Coronary artery (tissue), 2 donors: ENCODE data around the gene SCAF11.
"Not testable (repeated sequence)": the region's sequence is repeated elsewhere in the genome, so short reads cannot be mapped to it uniquely, and the experiment has no call there.

Experiments used
- DNase-seq: peaks from one replicate; pipeline ENCODE4 v3.0.0-alpha.2; 2017; ENCODE audit warnings: low spot score
- H3K27ac ChIP-seq, 2 donors: fragments of 200-600 bp; sonication (generic); one replicate each; pipeline ENCODE4 v1.5.1; 2016 to 2019
- H3K4me3 ChIP-seq: fragments of 200-600 bp; sonication (generic); 2 replicates; pipeline ENCODE4 v1.5.1; 2016; ENCODE audit warnings: mild to moderate bottlenecking, moderate library complexity
- CTCF ChIP-seq: fragments of 200-600 bp; sonication (generic); IDR thresholded peaks from one replicate; pipeline ENCODE4 v1.5.1; 2019; ENCODE audit warnings: antibody characterized with exemption

SCAF11 gene

GRCh38 chr12:46005151-46005797, 14.9 kb upstream of the SCAF11 start:
- DNase-seq: no peak
- H3K27ac ChIP-seq: no peak overlapping the region
- TF ChIP-seq CTCF: no peak
- H3K4me3 ChIP-seq: no peak overlapping the region

GRCh38 chr12:46004715-46005114, 14.3 kb upstream of the SCAF11 start:
- H3K4me3 ChIP-seq: no peak overlapping the region
- TF ChIP-seq CTCF: no peak
- H3K27ac ChIP-seq: no peak overlapping the region
- DNase-seq: no peak

GRCh38 chr12:46000076-46000475, 9.7 kb upstream of the SCAF11 start:
- not testable (repeated sequence) for H3K27ac ChIP-seq, DNase-seq, H3K4me3 ChIP-seq

- H3K27ac ChIP-seq: no peak overlapping the region
- no peak overlapping the region for H3K4me3 ChIP-seq
- no peak for TF ChIP-seq CTCF
- DNase-seq: no peak
These were observed 4.4 kb upstream of the SCAF11 start for GRCh38 chr12:45994736-45995135.

GRCh38 chr12:45991284-45992249, 1.2 kb upstream of the SCAF11 start:
- H3K4me3 ChIP-seq: peak overlapping the region; percentile 81

GRCh38 chr12:45989721-45990467, 480 bp downstream of the SCAF11 start:
- peak overlapping the region; percentile 98 to 99 for H3K27ac ChIP-seq
- no peak for TF ChIP-seq CTCF
- peak overlapping the region; percentile 81 for H3K4me3 ChIP-seq
- peak; percentile 82 for DNase-seq

More at GRCh38 chr12:45991284-45992249, 1.2 kb upstream of the SCAF11 start:
- H3K27ac ChIP-seq: peak overlapping the region; percentile 88 to 98
- DNase-seq: peak; percentile 86
- TF ChIP-seq CTCF: no peak

GRCh38 chr12:45989287-45989686, 1.1 kb downstream of the SCAF11 start:
- H3K27ac ChIP-seq: peak overlapping the region; percentile 98 to 99
- no peak for TF ChIP-seq CTCF
- DNase-seq: no peak
- peak overlapping the region; percentile 81 for H3K4me3 ChIP-seq
